ENCODE data around the gene ZNF280A. TPM values are rescaled to one million over a fixed set of nuclear protein-coding genes. Genes with fewer than 3 reads are reported as not detected.
"Not testable (repeated sequence)": the region's sequence is repeated elsewhere in the genome, so short reads cannot be mapped to it uniquely, and the experiment has no call there.

Gene ZNF280A
- total RNA-seq, 3 donors from 2014 or later: not detected

GRCh38 chr22:22519591-22519990 is 479 bp downstream of the ZNF280A start:
- Histone ChIP-seq H3K4me1 (no peaks in the 10 kb centered on the region), H3K36me3 (no peaks in the 10 kb centered on the region), H3K4me3 (no peak overlapping the region), H3K27ac (no peak overlapping the region), H3K27me3 (no peaks in the 10 kb centered on the region), H3K9me3 (no peaks in the 10 kb centered on the region)
- intact Hi-C loops (cut with DNase I; ENCODE audit: low total_unique reads): no loop called here
- no peak for TF ChIP-seq POLR2A (IDR thresholded peaks at IDR 0.05)
- no peak for TF ChIP-seq CTCF (IDR thresholded peaks at IDR 0.05)
- no peak for TF ChIP-seq POLR2AphosphoS5 (IDR thresholded peaks at IDR 0.05)
- DNase-seq (ENCODE audit: low spot score in 2 of 2): no peak

GRCh38 chr22:22516992-22517391 is 3.1 kb downstream of the ZNF280A start:
- H3K4me3 ChIP-seq: no peak overlapping the region
- no peaks in the 10 kb centered on the region for H3K4me1 ChIP-seq
- no peak for DNase-seq (ENCODE audit: low spot score in 2 of 2)
- intact Hi-C loops (cut with DNase I; ENCODE audit: low total_unique reads): no loop called here
- H3K27me3 ChIP-seq: no peaks in the 10 kb centered on the region
- TF ChIP-seq CTCF (IDR thresholded peaks at IDR 0.05) (no peak), POLR2AphosphoS5 (IDR thresholded peaks at IDR 0.05) (no peak), POLR2A (IDR thresholded peaks at IDR 0.05) (no peak)
- H3K27ac ChIP-seq: no peak overlapping the region
- no peaks in the 10 kb centered on the region for H3K36me3 ChIP-seq
- no peaks in the 10 kb centered on the region for H3K9me3 ChIP-seq

GRCh38 chr22:22515890-22516289 is 4.2 kb downstream of the ZNF280A start:
- no peak overlapping the region for H3K27ac ChIP-seq
- no peak for TF ChIP-seq POLR2AphosphoS5 (IDR thresholded peaks at IDR 0.05)
- TF ChIP-seq CTCF (IDR thresholded peaks at IDR 0.05): no peak
- TF ChIP-seq POLR2A (IDR thresholded peaks at IDR 0.05): no peak
- H3K4me3 ChIP-seq: no peak overlapping the region
- DNase-seq (ENCODE audit: low spot score in 2 of 2): no peak
- H3K9me3 ChIP-seq: peaks cover 0 to 1% of the 10 kb centered on the region in 2 donors
- no peaks in the 10 kb centered on the region for H3K36me3 ChIP-seq
- intact Hi-C loops (cut with DNase I; ENCODE audit: low total_unique reads): no loop called here
- H3K27me3 ChIP-seq: no peaks in the 10 kb centered on the region
- no peaks in the 10 kb centered on the region for H3K4me1 ChIP-seq

- H3K27ac ChIP-seq; H3K27me3 ChIP-seq; H3K4me1 ChIP-seq; DNase-seq (ENCODE audit: low spot score in 2 of 2); H3K36me3 ChIP-seq; H3K4me3 ChIP-seq; intact Hi-C loops (cut with DNase I; ENCODE audit: low total_unique reads): not testable (repeated sequence)
- H3K9me3 ChIP-seq: peaks cover 7 to 16% of the 10 kb centered on the region in 2 donors
Measured at GRCh38 chr22:22514431-22514830, 5.6 kb downstream of the ZNF280A start.

GRCh38 chr22:22513619-22514018 is 6.5 kb downstream of the ZNF280A start:
- no peak for DNase-seq (ENCODE audit: low spot score in 2 of 2)
- H3K27me3 ChIP-seq: peaks cover 0 to 3% of the 10 kb centered on the region in 2 donors
- H3K4me1 ChIP-seq: no peaks in the 10 kb centered on the region
- H3K36me3 ChIP-seq: no peaks in the 10 kb centered on the region
- no peak overlapping the region for H3K4me3 ChIP-seq
- TF ChIP-seq CTCF (IDR thresholded peaks at IDR 0.05) (no peak), POLR2A (IDR thresholded peaks at IDR 0.05) (no peak), POLR2AphosphoS5 (IDR thresholded peaks at IDR 0.05) (no peak)
- intact Hi-C loops (cut with DNase I; ENCODE audit: low total_unique reads): no loop called here
- H3K27ac ChIP-seq: no peak overlapping the region
- peaks cover 11 to 21% of the 10 kb centered on the region in 2 donors for H3K9me3 ChIP-seq

- DNase-seq (ENCODE audit: low spot score in 2 of 2): no peak
- no peak overlapping the region for H3K4me3 ChIP-seq
- TF ChIP-seq POLR2A (IDR thresholded peaks at IDR 0.05): no peak
- no peak for TF ChIP-seq CTCF (IDR thresholded peaks at IDR 0.05)
- no peak for TF ChIP-seq POLR2AphosphoS5 (IDR thresholded peaks at IDR 0.05)
- intact Hi-C loops (cut with DNase I; ENCODE audit: low total_unique reads): no loop called here
- no peaks in the 10 kb centered on the region for H3K36me3 ChIP-seq
- H3K27me3 ChIP-seq: peaks cover 0 to 9% of the 10 kb centered on the region in 2 donors
- peaks cover 13 to 21% of the 10 kb centered on the region in 2 donors for H3K9me3 ChIP-seq
- no peaks in the 10 kb centered on the region for H3K4me1 ChIP-seq
- H3K27ac ChIP-seq: no peak overlapping the region
Measured at GRCh38 chr22:22512951-22513350, 7.1 kb downstream of the ZNF280A start.

GRCh38 chr22:22510833-22511232 is 9.2 kb downstream of the ZNF280A start:
- intact Hi-C loops (cut with DNase I; ENCODE audit: low total_unique reads); DNase-seq (ENCODE audit: low spot score in 2 of 2); H3K27ac ChIP-seq; H3K36me3 ChIP-seq; H3K4me1 ChIP-seq; H3K4me3 ChIP-seq: not testable (repeated sequence)
- Histone ChIP-seq H3K9me3 (peaks cover 13 to 25% of the 10 kb centered on the region in 2 donors), H3K27me3 (peaks cover 0 to 16% of the 10 kb centered on the region in 2 donors)

GRCh38 chr22:22509912-22510311 is 10.2 kb downstream of the ZNF280A start:
- H3K27ac ChIP-seq; H3K4me3 ChIP-seq; DNase-seq (ENCODE audit: low spot score in 2 of 2); intact Hi-C loops (cut with DNase I; ENCODE audit: low total_unique reads); H3K36me3 ChIP-seq; H3K4me1 ChIP-seq: not testable (repeated sequence)
- H3K9me3 ChIP-seq: peaks cover 13 to 25% of the 10 kb centered on the region in 2 donors
- H3K27me3 ChIP-seq: peaks cover 0 to 16% of the 10 kb centered on the region in 2 donors

Measured in breast epithelium (tissue), 4 donors.